ENCODE measurements around the gene PRPSAP1.

DNA sequence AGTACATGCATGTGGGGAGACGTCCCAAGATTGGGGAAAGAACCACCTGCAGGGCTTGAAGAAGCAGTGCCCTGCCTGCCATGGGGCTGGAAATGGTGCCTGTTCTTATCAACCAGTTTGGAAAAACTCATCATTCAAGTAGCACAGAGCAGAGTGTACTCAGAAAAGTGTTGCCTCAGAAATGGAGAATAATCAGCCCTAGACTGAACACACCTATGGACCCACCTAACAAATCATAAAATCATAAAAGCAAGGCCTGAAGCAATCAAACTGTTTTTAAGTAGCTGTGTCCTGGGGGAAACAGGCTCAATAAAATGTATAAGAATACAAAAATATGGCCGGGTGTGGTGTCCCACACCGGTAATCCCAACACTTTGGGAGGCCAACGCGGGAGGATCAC, 56.8 kb downstream of the PRPSAP1 start:
- TF ChIP-seq, protein P1, sequence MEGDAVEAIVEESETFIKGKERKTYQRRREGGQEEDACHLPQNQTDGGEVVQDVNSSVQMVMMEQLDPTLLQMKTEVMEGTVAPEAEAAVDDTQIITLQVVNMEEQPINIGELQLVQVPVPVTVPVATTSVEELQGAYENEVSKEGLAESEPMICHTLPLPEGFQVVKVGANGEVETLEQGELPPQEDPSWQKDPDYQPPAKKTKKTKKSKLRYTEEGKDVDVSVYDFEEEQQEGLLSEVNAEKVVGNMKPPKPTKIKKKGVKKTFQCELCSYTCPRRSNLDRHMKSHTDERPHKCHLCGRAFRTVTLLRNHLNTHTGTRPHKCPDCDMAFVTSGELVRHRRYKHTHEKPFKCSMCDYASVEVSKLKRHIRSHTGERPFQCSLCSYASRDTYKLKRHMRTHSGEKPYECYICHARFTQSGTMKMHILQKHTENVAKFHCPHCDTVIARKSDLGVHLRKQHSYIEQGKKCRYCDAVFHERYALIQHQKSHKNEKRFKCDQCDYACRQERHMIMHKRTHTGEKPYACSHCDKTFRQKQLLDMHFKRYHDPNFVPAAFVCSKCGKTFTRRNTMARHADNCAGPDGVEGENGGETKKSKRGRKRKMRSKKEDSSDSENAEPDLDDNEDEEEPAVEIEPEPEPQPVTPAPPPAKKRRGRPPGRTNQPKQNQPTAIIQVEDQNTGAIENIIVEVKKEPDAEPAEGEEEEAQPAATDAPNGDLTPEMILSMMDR (IDR thresholded peaks at IDR 0.05) = no peak
- TF ChIP-seq POLR2A (IDR thresholded peaks at IDR 0.05) = no peak

Measured in adrenal gland (tissue), 5 donors.